Esophagus squamous epithelium (tissue), 4 donors: ENCODE data around the gene PTPRN2.
"Not testable (repeated sequence)": the region's sequence is repeated elsewhere in the genome, so short reads cannot be mapped to it uniquely, and the experiment has no call there.

Experiments
- POLR2A ChIP-seq, 4 donors: fragments of 450-650 bp; IDR thresholded peaks; one replicate each; pipeline ENCODE4 v1.6.1; 2017; ENCODE audit warnings: antibody characterized with exemption in 4 of 4, mild to moderate bottlenecking in 4 of 4, moderate library complexity in 3 of 4
- TF ChIP-seq, protein P1 (sequence below), 6 experiments: fragments of 450-650 bp in 4 of 6; fragments of 200-600 bp in 2 of 6; sonication (generic) in 2 of 6; IDR thresholded peaks; one replicate each; pipeline ENCODE4 v1.5.1; 2016 to 2019; ENCODE audit warnings: antibody characterized with exemption in 6 of 6, mild to moderate bottlenecking in 4 of 6, moderate library complexity in 4 of 6

DNA sequence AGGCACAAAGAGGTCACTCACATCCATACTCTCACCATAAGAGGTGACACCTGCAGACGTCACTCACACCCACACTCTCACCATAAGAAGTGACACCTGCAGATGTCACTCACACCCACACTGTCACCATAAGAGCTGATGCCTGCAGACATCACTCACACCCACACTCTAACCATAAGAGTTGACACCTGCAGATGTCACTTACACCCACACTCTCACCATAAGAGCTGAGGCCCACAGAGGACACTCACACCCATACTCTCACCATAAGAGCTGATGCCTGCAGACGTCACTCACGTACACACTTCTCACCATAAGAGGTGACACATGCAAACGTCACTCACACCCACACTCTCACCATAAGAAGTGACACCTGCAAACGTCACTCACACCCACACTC is 255.1 kb downstream of the PTPRN2 start:
- TF ChIP-seq POLR2A (IDR thresholded peaks at IDR 0.05), result not testable (repeated sequence)
- TF ChIP-seq, protein P1, sequence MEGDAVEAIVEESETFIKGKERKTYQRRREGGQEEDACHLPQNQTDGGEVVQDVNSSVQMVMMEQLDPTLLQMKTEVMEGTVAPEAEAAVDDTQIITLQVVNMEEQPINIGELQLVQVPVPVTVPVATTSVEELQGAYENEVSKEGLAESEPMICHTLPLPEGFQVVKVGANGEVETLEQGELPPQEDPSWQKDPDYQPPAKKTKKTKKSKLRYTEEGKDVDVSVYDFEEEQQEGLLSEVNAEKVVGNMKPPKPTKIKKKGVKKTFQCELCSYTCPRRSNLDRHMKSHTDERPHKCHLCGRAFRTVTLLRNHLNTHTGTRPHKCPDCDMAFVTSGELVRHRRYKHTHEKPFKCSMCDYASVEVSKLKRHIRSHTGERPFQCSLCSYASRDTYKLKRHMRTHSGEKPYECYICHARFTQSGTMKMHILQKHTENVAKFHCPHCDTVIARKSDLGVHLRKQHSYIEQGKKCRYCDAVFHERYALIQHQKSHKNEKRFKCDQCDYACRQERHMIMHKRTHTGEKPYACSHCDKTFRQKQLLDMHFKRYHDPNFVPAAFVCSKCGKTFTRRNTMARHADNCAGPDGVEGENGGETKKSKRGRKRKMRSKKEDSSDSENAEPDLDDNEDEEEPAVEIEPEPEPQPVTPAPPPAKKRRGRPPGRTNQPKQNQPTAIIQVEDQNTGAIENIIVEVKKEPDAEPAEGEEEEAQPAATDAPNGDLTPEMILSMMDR (IDR thresholded peaks at IDR 0.05), result not testable (repeated sequence)
